Tibial nerve (tissue), 3 donors: ENCODE results near the gene KCNQ1.

Experiments
- CTCF ChIP-seq, 5 experiments: fragments of 200-600 bp in 3 of 5; fragments of 450-650 bp in 2 of 5; sonication (generic) in 3 of 5; IDR thresholded peaks; one replicate each; pipeline ENCODE4 v1.5.1; 2016 to 2019; ENCODE audit warnings: antibody characterized with exemption in 5 of 5, mild to moderate bottlenecking in 3 of 5, moderate library complexity in 2 of 5
- POLR2A ChIP-seq, 2 donors: fragments of 450-650 bp; IDR thresholded peaks; one replicate each; pipeline ENCODE4 v1.6.1; 2017; ENCODE audit warnings: antibody characterized with exemption in 2 of 2, mild to moderate bottlenecking in 2 of 2, moderate library complexity in 2 of 2

DNA sequence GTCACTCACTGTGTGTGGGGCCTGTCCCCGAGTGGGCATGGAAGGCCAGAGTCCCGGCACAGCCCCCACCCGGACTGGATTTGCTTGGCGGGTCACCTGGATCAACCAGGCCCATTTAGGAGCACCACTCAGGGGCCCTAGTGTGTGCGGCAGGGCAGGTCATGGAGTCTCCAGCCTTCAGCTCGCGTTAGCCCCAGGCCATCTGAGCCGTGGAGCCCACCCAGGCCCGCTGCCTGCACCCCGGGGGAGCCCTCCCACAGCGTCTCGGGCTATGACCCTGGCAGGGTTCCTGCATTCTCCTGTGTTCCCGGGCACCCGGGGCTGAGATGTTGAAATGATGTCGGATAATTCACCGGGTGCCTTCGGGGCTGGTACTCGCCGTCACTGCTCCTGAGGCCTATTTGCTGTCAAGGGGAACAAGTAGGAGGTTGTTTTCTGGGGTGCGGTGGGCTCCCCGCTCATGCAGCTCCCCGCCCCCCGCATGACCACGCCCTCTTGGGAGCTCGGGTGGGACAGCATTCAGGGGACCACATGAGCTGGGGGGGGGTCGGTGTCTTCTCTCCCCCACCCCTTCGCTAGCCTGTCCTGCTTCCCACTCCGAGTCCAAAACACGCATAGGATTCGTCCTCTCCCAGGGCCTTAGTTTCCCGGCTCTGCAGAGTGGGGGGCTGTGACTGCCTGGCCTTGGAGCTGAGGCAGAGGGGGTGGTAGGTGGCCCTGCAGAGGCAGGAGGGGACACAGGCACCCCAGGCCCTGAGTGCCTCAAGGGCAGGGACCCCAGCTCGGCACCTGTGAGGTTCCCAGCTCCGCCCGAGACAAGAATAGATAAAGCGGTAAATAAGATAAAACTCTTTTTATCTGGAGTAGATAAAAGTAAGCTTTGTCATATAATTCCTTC, 77.2 kb downstream of the KCNQ1 start:
- TF ChIP-seq CTCF (IDR thresholded peaks at IDR 0.05) = no peak
- no peak for TF ChIP-seq POLR2A (IDR thresholded peaks at IDR 0.05)
